Epithelial cell of proximal tubule (primary cell): ENCODE measurements around the gene SLC25A22. TPM values are rescaled to one million over a fixed set of nuclear protein-coding genes. Genes with fewer than 3 reads are reported as not detected.
A peak's percentile ranks its signal among the peaks of the same experiment; 100 is the strongest.

Experiments used
- DNase-seq: peaks from one replicate; pipeline ENCODE4 v3.0.0-alpha.2; 2011; ENCODE audit warnings: low read depth
- H3K4me3 ChIP-seq: 2 replicates; pipeline ENCODE4 v1.5.1; 2011; ENCODE audit warnings: low read depth, mild to moderate bottlenecking, low read length
- CTCF ChIP-seq: conservative IDR thresholded peaks from 2 replicates; pipeline ENCODE4 v1.5.1; 2012; ENCODE audit warnings: low read depth, mild to moderate bottlenecking, low read length
- total RNA-seq: library from RNA; depleted of rRNA; stranded (reverse); fragments of >200 nt; gene quantifications from 2 replicates; pipeline ENCODE4 v1.2.3, GENCODE V29; 2015

Gene SLC25A22
- total RNA-seq, 1 donor from 2014 or later, result 20.1 TPM

- no peak for DNase-seq
- TF ChIP-seq CTCF, result no peak
- H3K4me3 ChIP-seq, result no peak overlapping the region
Measured at GRCh38 chr11:815675-816432, 17.8 kb upstream of the SLC25A22 start.

GRCh38 chr11:813456-814096 is 15.5 kb upstream of the SLC25A22 start:
- H3K4me3 ChIP-seq, result no peak overlapping the region
- TF ChIP-seq CTCF, result no peak

GRCh38 chr11:813072-813455 is 15.0 kb upstream of the SLC25A22 start:
- no peak for DNase-seq
- H3K4me3 ChIP-seq, result no peak overlapping the region
- no peak for TF ChIP-seq CTCF

More at GRCh38 chr11:813456-814096, 15.5 kb upstream of the SLC25A22 start:
- DNase-seq, result no peak

- no peak overlapping the region for H3K4me3 ChIP-seq
- no peak for TF ChIP-seq CTCF
- no peak for DNase-seq
Measured at GRCh38 chr11:812390-812789, 14.3 kb upstream of the SLC25A22 start.

GRCh38 chr11:811446-812245 is 13.6 kb upstream of the SLC25A22 start:
- peak overlapping the region; percentile 96 for H3K4me3 ChIP-seq
- DNase-seq, result no peak
- peak; percentile 36 for TF ChIP-seq CTCF

- TF ChIP-seq CTCF, result no peak
- H3K4me3 ChIP-seq, result peak overlapping the region; percentile 96
- DNase-seq, result no peak
Measured at GRCh38 chr11:810040-810567, 12.0 kb upstream of the SLC25A22 start.
